Glutamatergic neuron (in vitro differentiated cells): ENCODE data around the gene SLC37A1. TPM values are rescaled to one million over a fixed set of nuclear protein-coding genes. Genes with fewer than 3 reads are reported as not detected.

ENCODE experiments used
- DNase-seq: peaks from one replicate; pipeline ENCODE4 v3.0.0; 2022
- H3K27ac Mint-ChIP-seq: one replicate; pipeline ENCODE4 v1.8.0; 2020; ENCODE audit warnings: mild to moderate bottlenecking, mixed read lengths, inconsistent platforms; ENCODE audit not compliant: unreplicated experiment
- H3K27me3 Mint-ChIP-seq: one replicate; pipeline ENCODE4 v1.8.0; 2020; ENCODE audit warnings: mild to moderate bottlenecking, moderate library complexity, mixed read lengths, inconsistent platforms; ENCODE audit not compliant: unreplicated experiment
- H3K36me3 Mint-ChIP-seq: one replicate; pipeline ENCODE4 v1.8.0; 2020; ENCODE audit warnings: mild to moderate bottlenecking, mixed read lengths, inconsistent platforms; ENCODE audit not compliant: unreplicated experiment
- H3K4me1 Mint-ChIP-seq: one replicate; pipeline ENCODE4 v1.8.0; 2020; ENCODE audit warnings: mild to moderate bottlenecking, low read depth, mixed read lengths, inconsistent platforms; ENCODE audit not compliant: unreplicated experiment
- H3K4me3 Mint-ChIP-seq: one replicate; pipeline ENCODE4 v1.8.0; 2020; ENCODE audit warnings: mild to moderate bottlenecking, mixed read lengths, inconsistent platforms; ENCODE audit not compliant: unreplicated experiment
- H3K9me3 Mint-ChIP-seq: one replicate; pipeline ENCODE4 v1.8.0; 2020; ENCODE audit warnings: mild to moderate bottlenecking, moderate library complexity, mixed read lengths, inconsistent platforms; ENCODE audit not compliant: unreplicated experiment
- total RNA-seq: library from RNA; stranded (reverse); fragmentation: NEBNext Ultra II Directional; extraction: Animal tissue kit (Norgen Biotek cat#: 25700); gene quantifications from one replicate; pipeline ENCODE4 v1.2.1, GENCODE V29; 2021; ENCODE audit not compliant: unreplicated experiment
- TF ChIP-seq, protein P1 (sequence below): fragments of 200-600 bp; sonication (generic); IDR thresholded peaks from one replicate; pipeline ENCODE4 v1.5.0; 2021; ENCODE audit not compliant: partially characterized antibody, unreplicated experiment

The SLC37A1 gene
- total RNA-seq, 1 donor from 2014 or later, result 65.7 TPM

DNA sequence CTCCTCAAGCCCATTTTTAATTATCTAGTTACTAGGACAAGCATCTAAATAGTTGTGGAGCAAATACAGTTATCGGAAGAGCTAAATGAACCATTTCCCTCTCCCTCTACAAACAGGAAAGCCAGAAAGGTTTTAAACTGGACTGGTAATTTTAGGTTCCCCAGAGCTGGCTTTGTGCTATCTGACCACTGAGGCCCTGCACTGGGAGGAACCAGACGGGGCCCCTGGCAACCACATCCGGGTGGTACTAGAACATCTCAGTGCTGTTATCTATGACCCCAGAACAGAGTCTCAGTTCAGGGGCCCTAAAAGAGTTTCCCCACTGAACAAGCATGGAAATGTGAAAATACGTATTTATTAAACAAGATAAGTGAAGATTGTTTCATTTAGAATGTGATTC lies 9.9 kb upstream of the SLC37A1 start:
- Mint-ChIP-seq H3K4me1 (peaks cover 3% of the 10 kb centered on the region), H3K27ac (no peak overlapping the region), H3K4me3 (no peak overlapping the region), H3K9me3 (peaks cover 2% of the 10 kb centered on the region), H3K27me3 (no peaks in the 10 kb centered on the region), H3K36me3 (no peaks in the 10 kb centered on the region)
- TF ChIP-seq, protein P1, sequence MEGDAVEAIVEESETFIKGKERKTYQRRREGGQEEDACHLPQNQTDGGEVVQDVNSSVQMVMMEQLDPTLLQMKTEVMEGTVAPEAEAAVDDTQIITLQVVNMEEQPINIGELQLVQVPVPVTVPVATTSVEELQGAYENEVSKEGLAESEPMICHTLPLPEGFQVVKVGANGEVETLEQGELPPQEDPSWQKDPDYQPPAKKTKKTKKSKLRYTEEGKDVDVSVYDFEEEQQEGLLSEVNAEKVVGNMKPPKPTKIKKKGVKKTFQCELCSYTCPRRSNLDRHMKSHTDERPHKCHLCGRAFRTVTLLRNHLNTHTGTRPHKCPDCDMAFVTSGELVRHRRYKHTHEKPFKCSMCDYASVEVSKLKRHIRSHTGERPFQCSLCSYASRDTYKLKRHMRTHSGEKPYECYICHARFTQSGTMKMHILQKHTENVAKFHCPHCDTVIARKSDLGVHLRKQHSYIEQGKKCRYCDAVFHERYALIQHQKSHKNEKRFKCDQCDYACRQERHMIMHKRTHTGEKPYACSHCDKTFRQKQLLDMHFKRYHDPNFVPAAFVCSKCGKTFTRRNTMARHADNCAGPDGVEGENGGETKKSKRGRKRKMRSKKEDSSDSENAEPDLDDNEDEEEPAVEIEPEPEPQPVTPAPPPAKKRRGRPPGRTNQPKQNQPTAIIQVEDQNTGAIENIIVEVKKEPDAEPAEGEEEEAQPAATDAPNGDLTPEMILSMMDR, result no peak
- DNase-seq, result no peak

DNA sequence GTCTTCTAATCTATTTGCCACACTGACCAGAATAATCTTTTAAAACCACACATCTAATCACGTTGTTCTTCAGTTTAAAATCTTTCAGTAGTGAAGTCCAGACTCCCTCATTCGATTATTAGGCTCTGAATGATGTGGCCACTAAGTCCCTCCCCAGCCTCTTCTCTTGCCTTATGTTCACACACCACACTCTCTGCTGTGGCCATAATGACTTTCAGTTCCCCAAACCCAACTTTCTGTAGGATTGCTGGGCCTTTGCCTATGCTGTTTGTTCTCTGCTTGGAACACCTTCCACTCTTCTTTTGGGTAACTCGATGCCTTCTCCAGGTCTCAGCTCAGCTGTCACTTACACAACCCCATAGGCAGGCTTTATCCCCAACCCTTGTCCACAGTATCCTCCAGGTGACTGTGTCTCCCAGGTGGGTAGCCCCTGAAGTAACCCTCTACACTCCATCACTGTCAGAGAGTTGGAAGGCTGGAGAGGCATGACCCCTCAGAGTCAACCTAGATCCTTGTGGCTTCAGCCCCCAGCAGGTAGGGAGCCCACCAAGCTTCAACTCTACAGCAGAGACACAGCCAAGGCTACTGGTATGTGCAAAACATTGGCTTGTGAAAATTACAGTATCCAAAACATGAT lies 8.4 kb upstream of the SLC37A1 start:
- Mint-ChIP-seq H3K9me3 (peaks cover 2% of the 10 kb centered on the region), H3K4me3 (no peak overlapping the region), H3K36me3 (no peaks in the 10 kb centered on the region), H3K27me3 (no peaks in the 10 kb centered on the region), H3K4me1 (no peaks in the 10 kb centered on the region), H3K27ac (no peak overlapping the region)
- DNase-seq, result no peak
- TF ChIP-seq, protein P1, result no peak

DNA sequence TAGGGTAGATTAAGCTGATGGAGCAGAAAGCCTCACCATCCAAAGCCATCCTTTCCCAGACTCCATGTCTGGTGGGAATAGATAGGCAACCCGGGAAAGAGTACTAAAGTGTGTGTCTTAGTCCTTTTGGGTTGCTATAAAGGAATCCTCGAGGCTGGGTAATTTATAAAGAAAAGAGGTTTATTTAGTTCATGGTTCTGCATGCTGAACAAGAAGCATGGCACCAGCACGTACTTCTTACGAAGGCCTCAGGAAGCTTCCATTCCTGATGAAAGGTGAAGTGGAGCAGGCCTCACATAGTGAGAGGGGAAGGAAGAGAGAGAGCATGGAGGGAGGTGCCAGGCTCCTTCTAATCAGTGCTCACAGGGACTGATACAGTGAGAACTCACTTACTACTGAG lies 6.2 kb upstream of the SLC37A1 start:
- TF ChIP-seq, protein P1, result no peak
- no peak overlapping the region for H3K4me3 Mint-ChIP-seq
- H3K27me3 Mint-ChIP-seq, result peaks cover 2% of the 10 kb centered on the region
- no peak overlapping the region for H3K27ac Mint-ChIP-seq
- H3K9me3 Mint-ChIP-seq, result peaks cover 9% of the 10 kb centered on the region
- no peak for DNase-seq
- H3K36me3 Mint-ChIP-seq, result no peaks in the 10 kb centered on the region
- peaks cover 3% of the 10 kb centered on the region for H3K4me1 Mint-ChIP-seq

DNA sequence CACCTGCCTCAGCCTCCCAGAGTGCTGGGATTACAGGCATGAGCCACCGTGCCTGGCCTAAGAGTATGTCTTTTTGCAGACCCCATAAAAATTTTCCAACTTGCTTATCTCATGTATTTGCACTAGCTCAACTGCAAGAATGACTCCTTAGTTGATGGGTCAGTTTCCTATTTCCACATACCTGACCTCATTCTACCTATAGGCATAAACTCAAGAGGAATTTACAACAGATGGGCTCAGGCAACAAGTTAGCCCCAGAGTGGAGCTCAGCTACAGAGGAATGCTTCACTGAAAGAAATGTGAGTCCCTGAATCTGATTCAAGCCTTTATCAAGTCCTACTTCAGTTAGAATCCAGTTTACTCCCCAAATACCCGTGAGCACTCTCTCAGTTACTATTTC lies 5.3 kb upstream of the SLC37A1 start:
- TF ChIP-seq, protein P1, result no peak
- Mint-ChIP-seq H3K27me3 (peaks cover 2% of the 10 kb centered on the region), H3K9me3 (peaks cover 9% of the 10 kb centered on the region), H3K4me1 (peaks cover 6% of the 10 kb centered on the region), H3K36me3 (no peaks in the 10 kb centered on the region), H3K27ac (no peak overlapping the region), H3K4me3 (no peak overlapping the region)
- no peak for DNase-seq

DNA sequence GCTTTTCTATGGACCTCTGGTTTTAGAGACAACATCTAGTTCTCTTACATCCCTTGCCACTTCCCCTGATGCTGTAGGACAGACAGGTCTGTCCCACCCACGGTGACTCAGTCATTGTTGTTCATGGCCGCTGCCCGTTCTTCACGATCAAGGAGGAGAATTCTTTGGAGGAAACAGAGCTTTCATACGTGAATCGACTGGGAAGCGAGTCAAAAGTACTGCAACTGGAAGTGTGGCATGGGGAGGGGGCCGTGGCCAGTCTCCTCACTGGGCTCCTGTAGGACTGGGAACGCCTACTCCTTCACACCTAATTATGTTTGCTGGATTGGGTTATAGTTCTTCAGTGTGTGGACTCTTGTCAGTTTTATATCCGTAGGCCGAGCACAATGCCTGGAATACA lies 4.4 kb upstream of the SLC37A1 start:
- H3K4me3 Mint-ChIP-seq, result no peak overlapping the region
- TF ChIP-seq, protein P1, result no peak
- H3K4me1 Mint-ChIP-seq, result peaks cover 6% of the 10 kb centered on the region
- no peak for DNase-seq
- no peaks in the 10 kb centered on the region for H3K36me3 Mint-ChIP-seq
- peaks cover 9% of the 10 kb centered on the region for H3K9me3 Mint-ChIP-seq
- H3K27me3 Mint-ChIP-seq, result peaks cover 4% of the 10 kb centered on the region
- no peak overlapping the region for H3K27ac Mint-ChIP-seq
